Measurements from ENCODE around the gene DTWD2.
"Not testable (repeated sequence)": the region's sequence is repeated elsewhere in the genome, so short reads cannot be mapped to it uniquely, and the experiment has no call there.

DTWD2 gene

GRCh38 chr5:118857700-118858099 is 130.6 kb downstream of the DTWD2 start:
- TF ChIP-seq CTCF (conservative IDR thresholded peaks at IDR 0.05) (no peak), ZFX (IDR thresholded peaks at IDR 0.05) (no peak)

GRCh38 chr5:118854819-118855218 is 133.5 kb downstream of the DTWD2 start:
- no peak for TF ChIP-seq CTCF (conservative IDR thresholded peaks at IDR 0.05)
- no peak for TF ChIP-seq ZFX (IDR thresholded peaks at IDR 0.05)
- H3K27ac ChIP-seq: no peak overlapping the region

More at GRCh38 chr5:118857700-118858099, 130.6 kb downstream of the DTWD2 start:
- no peak overlapping the region for H3K27ac ChIP-seq

GRCh38 chr5:118851785-118852184 is 136.6 kb downstream of the DTWD2 start:
- H3K27ac ChIP-seq: not testable (repeated sequence)

GRCh38 chr5:118849507-118849906 is 138.8 kb downstream of the DTWD2 start:
- H3K27ac ChIP-seq: not testable (repeated sequence)

- H3K27ac ChIP-seq: no peak overlapping the region
- no peak for TF ChIP-seq ZFX (IDR thresholded peaks at IDR 0.05)
- TF ChIP-seq CTCF (conservative IDR thresholded peaks at IDR 0.05): no peak
Observed at GRCh38 chr5:118844351-118844750, 144.0 kb downstream of the DTWD2 start.

- no peak for TF ChIP-seq ZFX (IDR thresholded peaks at IDR 0.05)
- TF ChIP-seq CTCF (conservative IDR thresholded peaks at IDR 0.05): no peak
Observed at GRCh38 chr5:118834710-118835109, 153.6 kb downstream of the DTWD2 start.

GRCh38 chr5:118832974-118833373 is 155.4 kb downstream of the DTWD2 start:
- TF ChIP-seq CTCF (conservative IDR thresholded peaks at IDR 0.05) (no peak), ZFX (IDR thresholded peaks at IDR 0.05) (no peak)
- no peak overlapping the region for H3K27ac ChIP-seq

More at GRCh38 chr5:118834710-118835109, 153.6 kb downstream of the DTWD2 start:
- H3K27ac ChIP-seq: no peak overlapping the region

- TF ChIP-seq CTCF (conservative IDR thresholded peaks at IDR 0.05) (no peak), ZFX (IDR thresholded peaks at IDR 0.05) (no peak)
- H3K27ac ChIP-seq: no peak overlapping the region
Observed at GRCh38 chr5:118825226-118825625, 163.1 kb downstream of the DTWD2 start.

GRCh38 chr5:118818604-118819003 is 169.7 kb downstream of the DTWD2 start:
- TF ChIP-seq CTCF (conservative IDR thresholded peaks at IDR 0.05) (no peak), ZFX (IDR thresholded peaks at IDR 0.05) (no peak)
- H3K27ac ChIP-seq: no peak overlapping the region
